NCI-H128 (cell line): ENCODE data around the gene IFITM2.
"Not testable (repeated sequence)": the region's sequence is repeated elsewhere in the genome, so short reads cannot be mapped to it uniquely, and the experiment has no call there.

Experiments used
- DNase-seq: peaks from one replicate; lab custom pipeline; 2025; ENCODE audit not compliant: unreplicated experiment; lab: John Stamatoyannopoulos, UW

Gene IFITM2

DNA sequence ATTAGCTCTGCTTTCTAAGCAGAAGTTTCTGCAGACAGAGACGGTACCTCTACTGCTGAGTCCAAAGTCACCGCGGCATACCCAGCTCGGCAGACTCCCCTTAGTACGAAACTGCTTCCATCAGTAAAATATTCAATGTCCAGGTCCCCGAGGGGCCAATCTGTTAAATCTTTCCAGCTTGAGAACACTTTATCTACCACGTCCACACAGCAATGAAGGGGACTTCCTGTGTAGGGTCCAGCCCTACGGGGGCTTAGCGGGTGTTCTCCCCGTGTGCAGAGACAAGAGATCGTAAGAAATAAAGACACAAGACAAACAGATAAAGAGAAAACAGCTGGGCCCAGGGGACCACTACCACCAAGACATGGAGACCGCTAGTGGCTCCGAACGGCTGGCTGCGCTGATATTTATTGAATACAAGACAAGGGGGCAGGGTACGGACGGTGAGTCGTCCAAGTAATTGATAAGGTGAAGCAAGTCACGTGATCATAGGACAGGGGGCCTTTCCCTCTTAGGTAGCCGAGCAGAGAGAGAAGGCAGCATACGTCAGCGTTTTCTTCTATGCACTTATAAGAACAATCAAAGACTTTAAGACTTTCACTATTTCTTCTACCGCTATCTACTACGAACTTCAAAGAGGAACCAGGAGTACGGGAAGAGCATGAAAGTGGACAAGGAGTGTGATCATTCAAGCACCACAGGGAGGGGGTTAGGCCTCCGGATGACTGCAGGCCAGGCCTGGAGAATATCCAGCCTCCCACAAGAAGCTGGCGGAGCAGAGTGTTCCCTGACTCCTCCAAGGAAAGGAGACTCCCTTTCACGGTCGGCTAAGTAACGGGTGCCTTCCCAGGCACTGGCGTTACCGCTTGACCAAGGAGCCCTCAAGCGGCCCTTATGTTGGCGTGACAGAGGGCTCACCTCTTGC lies 17.2 kb downstream of the IFITM2 start:
- DNase-seq: not testable (repeated sequence)

DNA sequence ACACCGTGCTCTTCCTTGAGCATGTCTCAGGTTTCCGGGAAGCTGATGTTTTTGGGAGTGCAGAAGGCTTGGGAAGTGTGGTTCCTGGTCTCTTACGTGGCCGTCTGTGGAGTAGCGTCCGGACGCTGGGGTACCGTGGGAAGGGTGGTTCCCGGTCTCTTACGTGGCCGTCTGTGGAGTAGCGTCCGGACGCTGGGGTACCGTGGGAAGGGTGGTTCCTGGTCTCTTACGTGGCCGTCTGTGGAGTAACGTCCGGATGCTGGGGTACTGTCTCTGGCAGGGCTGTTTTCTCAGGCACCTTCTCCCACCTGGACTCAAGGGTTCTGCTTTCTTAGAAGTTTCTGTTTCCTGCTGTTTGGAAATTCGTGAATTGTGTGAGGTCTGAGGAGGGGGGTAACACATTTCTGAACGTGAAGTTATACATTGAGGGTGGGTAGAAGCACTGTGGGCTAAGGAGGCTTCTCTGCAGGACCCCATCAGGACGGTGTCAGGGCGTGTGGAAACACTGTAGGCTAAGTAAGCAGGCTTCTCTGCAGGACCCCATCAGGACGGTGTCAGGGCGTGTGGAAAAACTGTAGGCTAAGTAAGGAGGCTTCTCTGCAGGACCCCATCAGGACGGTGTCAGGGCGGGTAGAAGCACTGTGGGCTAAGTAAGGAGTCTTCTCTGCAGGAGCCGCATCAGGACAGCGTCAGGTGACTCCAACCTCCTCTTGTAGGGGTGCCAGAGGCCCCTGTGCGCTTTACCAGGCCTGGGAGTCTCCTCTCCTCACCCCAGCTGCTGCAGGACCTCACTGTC lies 18.4 kb downstream of the IFITM2 start:
- no peak for DNase-seq

DNA sequence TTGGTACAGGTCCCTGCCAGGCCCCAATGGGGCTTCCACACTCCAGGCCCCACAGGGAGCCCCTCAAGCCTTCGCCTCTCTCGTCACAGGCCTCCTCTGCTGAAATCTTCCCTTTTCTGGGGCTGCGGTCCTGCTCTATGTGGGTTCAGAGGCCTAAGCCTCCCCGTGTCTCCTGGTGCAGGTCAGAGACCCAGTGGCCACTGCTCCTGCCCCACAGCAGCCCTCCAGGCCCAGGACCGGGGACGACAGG lies 18.9 kb downstream of the IFITM2 start:
- no peak for DNase-seq

DNA sequence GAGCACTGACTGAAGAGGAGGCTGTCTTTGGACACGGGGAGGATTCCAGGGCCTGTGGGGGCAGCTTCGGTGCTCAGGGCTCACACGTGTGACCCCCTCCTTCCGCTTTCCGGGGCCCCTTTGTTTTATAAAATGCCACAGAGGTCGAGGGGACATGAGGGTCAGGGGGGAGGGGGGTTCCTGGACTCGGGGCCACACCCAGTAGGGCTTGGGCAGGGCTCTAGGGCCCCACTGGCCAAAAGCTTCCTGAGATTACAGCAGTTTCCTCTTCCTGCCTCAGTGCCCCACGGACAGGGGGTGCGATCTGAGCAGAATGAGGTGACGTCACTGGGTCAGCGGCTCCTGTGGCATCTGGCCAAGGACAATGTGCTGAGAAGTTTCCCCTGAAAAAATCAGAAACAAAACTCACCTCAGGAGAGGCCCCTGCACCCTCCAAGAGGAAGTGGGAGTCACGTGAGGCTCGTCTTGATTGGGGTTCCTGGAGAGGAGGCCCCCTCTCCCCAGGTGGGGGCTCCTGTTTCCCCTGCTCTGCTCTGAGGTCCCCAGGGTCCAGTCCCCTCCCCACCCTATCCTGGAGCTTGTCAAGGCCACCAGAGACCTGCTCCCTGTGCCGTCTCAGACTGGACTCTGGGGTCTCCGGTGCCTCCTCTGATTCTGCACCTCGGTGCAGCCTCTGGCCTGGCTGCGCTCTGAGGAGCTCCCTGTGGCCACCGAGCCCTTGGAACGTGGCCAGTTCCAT lies 19.4 kb downstream of the IFITM2 start:
- no peak for DNase-seq

DNA sequence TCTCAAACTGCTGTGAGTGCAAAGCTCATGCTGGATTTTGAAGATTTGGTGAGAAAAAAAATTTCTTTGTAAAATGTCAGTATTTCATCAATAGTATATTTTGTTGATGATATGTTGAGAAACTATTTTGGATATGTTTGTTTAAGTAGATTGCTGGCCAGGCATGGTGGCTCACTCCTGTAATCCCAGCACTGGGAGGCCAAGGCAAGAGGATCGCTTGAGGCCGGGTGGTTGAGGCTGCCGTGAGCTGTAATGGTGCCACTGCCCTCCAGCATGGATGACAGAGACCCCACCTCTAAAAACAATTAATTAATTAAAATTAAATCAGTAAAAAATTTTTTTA lies 19.9 kb downstream of the IFITM2 start:
- no peak for DNase-seq

DNA sequence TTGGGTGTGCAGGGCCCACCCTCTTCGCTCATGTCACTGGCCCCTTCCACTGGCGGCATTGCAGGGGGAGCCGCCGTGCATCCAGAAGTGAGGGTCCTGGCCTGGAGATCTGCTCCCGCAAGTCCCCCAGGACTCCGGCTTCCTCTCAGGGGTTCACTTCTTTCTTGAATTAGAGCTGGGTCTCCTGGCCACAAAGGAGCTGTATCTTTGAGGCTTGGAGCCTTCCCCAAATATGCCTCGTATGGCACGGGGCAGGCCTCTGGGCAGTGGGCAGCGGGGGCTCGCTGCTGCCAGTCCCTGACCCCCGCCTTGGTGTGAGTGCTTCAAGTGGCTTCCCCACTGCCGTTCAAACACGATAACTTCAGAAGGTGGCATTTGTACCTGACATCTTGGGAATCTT lies 20.4 kb downstream of the IFITM2 start:
- no peak for DNase-seq

DNA sequence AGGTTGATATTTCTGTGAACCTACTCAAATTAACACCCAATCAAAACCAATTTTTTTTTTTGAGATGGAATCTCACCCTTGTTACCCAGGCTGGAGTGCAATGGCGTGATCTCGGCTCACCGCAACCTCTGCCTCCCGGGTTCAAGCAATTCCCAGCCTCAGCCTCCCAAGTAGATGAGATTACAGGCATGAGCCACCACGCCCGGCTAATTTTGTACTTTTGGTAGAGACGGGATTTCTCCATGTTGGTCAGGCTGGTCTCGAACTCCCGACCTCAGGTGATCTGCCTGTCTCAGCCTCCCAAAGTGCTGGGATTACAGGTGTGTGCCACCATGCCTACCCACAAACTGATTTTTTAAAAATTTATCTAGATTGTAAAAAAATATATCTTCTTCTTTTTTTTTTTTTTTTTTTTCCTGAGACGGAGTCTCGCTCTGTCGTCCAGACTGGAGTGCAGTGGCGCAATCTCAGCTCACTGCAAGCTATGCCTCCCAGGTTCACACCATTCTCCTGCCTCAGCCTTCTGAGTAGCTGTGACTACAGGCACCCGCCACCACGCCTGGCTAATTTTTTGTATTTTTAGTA lies 21.0 kb downstream of the IFITM2 start:
- DNase-seq: not testable (repeated sequence)

DNA sequence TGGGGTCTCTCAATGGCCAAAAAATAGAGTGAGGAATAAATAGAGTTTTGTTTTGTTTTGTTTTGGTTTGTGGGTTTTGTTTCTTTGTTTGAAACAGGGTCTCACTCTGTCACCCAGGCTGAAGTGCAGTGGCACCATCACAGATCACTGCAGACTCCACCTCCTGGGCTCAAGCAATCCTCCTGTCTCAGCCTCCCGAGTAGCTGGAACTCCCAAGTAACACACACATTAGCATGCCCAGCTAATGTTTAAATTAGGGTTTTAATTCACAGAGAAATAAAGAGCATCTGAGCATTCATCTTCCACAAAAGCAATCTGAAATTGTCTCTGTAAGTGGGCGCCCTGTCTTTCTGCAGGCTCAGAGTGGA lies 22.3 kb downstream of the IFITM2 start:
- DNase-seq: no peak

DNA sequence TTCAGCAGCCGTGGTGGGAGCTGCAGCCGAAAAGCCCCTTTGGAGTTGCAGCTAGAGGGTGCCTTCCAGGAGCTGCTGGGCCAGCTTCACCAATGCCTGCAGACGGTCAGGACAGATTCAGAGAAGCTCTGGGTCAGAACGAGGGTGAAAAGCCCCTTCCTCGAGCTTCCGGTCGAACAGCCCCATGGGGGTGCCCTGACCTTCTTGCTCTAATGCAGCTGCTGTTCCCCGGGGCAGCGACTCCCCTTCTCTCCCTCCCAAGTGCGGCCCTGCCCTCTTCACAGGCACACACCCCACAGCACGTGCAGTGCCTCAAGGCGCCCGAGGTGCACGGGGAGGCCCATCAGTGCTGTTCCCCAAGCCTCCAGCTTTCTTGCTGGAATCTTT lies 22.7 kb downstream of the IFITM2 start:
- DNase-seq: no peak

DNA sequence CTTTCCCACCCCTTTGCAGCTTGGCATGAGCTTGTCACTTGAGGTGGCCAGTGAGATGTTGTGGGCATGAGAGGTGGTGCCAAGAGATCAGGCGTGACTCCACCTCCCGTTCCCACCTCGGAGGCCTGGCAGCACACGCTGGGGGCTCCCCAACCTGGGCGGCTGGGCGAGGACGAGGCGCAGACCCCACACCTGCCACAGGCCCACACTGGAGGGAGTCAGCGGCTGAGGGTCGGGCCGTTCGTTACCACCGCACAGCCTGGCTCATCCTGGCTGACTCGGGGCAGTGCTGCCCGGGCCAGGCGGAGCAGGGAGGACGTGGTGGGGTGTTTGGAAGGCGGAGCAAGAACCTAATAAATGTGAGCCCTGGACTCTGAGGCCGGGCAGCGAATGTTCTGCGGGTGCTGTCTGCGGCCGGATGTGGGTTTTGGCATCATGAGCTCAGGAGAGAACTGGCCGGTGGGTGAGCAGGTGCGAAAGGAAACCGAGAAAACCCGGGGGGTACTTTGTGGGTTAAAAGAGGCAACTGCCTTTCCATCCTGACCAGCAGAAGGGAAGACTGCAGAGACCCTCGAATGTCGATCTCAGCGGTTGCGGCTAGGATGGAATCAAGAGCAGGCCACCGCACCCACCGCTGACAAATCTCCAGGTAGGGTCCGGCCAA lies 23.2 kb downstream of the IFITM2 start:
- no peak for DNase-seq

DNA sequence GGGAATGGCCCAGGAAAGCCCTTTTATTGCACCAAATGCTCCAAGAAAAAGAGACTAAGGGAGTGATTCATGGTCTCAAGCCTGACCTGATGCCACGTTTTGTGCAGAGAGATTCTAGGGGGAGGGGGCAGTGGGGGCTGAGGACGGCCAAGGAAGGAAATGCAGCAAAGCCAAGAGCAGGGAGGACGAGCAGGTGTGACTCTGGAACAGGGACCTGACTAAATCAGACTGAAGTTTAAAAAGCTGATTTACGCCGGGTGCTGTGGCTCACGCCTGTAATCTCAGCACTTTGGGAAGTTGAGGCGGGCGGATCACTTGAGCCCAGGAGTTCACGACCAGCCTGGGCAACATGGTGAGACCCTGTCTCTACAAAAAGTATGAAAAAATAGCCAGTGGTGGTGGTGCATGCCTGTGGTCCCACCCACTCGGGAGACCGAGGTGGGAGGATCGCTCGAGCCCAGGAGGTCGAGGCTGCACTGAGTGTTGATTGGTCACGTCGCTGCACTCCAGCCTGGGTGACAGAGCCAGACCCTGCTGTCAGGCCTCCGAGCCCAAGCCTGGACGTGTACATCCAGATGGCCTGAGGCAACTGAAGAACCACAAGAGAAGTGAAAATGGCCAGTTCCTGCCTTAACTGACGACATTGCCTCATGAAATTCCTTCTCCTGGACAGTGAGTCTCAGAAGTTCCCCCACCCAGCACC lies 23.9 kb downstream of the IFITM2 start:
- no peak for DNase-seq

DNA sequence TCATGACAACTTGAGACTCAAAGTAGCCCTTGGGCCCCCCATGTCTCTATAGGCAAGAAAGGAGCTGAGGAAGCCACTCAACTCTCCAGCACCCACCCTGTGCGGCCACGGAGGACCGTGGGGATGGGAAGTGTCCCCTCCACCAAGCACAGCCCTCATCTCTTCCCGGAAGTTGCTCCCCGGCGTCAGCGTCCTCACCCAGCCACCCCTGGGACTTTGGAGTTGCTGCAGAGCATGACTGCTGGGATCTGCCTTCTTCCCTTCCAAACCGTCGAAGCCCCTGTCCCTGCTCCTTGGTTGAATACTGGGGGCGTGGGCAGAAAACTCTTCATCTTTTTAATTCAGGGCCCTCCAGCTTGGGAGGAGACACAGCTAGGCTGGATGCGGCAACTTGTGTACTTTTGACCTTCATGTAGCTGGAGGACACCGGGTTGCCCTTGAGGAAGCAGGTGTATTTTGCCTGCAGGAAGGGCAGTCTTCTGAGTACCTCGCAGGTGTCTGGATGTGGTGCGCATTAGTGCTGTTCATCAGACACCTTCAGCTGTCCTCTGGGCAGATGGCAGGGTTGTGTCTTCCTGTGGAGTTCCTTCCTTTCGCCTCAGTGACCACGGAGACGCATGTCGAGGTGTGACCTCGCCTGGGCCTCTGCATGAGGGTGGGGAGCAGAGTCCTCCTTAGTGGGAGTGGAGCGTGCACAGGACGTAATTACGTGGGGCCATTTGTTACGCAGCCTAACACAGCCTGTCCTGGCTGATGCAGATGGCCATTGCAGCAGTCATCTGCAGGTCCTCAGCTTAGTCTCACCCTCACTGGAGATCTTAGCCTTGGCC lies 25.2 kb downstream of the IFITM2 start:
- no peak for DNase-seq

DNA sequence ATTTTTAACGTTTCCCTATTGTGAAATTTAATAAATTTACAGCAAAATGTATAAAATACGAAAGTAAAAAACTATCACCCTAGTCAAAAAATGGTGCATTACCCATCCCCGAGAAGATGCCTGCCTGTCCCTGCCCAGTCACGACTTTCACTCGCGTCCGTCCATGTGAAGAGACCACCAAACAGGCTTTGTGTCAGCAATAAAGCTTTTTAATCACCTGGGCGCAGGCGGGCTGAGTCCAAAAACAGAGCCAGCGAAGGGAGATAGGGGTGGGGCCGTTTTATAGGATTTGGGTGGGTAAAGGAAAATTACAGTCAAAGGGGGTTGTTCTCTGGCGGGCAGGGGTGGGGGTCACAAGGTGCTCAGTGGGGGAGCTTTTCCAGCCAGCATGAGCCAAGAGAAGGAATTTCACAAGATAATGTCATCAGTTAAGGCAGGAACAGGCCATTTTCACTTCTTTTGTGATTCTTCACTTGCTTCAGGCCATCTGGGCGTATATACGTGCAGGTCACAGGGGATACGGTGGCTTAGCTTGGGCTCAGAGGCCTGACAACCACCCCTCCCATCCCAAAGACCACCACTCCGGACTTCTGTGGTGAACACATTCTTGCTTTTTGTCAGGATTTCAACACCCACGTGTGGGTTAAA lies 26.1 kb downstream of the IFITM2 start:
- DNase-seq: not testable (repeated sequence)

DNA sequence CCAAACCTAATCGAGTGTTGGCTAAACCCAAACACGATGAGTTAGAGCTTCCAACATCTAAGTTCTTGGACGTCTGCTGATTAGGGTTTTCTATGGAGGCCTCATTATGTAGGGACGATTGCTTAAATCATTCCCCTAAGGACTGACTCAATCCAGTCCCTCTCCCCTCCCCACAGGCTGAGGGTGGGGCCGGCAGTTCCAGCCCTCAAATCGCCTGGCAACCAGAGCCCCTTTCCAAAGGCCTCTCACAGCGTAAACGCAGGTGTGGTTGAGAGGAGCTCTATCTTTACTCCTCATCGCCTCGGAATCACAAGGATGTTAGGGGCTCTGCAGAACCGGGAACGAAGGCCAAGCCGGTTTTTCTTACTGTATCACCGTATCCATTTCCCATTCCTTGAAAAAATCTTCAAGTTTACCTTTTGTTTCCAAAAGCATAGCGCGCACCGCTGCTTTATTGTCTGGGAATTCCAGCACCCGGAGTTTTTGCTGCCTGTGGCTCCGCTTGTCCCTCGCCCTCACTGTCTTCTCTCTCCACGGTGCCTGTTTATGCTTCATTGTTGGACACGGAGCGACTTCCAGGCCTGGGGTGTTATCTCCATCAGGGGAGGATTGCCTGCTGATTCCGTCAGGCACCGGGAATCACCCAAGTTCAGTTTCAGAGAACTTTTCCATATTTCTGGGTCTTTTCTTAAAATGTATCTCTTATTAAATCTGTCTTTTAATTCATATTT lies 26.8 kb downstream of the IFITM2 start:
- no peak for DNase-seq

DNA sequence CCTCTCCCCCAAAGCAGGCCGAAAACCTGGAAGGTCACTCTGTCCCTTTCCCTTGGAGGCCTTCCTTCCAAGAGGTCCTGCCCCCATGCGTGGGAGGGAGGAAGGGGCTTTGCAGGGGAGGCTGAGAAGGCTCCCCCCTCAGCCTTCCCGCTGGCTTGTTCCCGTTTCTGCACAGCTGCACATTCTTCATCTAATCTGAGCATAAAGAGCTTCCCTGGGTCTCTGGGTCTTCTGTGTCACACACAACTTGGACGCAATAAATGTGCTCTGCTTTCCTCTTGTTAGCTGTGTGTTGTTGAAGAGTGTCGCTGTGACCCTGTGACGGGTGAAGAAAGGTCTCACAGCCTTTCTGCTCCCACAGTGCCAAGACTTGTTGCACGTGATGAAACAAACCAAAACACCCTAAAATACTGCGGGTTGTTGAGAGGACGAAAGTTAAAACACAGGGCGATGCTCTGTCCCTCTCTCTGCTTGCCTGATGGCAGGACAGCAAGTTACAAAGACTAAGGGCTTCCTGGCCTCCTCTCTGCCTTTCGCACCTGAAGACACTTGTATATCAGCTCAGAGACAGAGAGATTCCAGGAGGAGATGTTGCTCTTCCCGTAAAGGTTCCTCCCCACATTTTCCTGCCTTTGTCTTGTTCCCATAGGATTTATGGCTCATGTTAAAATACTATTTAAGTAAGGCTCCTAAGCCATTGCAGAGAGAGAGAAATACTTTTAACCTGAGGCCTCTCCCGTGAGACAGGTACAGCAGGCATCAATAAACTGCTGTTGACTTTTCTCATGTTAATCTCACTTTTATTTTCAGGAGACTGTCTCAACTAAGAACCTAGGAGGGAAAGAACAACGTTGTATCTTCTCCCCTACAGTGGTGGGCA lies 28.4 kb downstream of the IFITM2 start:
- no peak for DNase-seq

DNA sequence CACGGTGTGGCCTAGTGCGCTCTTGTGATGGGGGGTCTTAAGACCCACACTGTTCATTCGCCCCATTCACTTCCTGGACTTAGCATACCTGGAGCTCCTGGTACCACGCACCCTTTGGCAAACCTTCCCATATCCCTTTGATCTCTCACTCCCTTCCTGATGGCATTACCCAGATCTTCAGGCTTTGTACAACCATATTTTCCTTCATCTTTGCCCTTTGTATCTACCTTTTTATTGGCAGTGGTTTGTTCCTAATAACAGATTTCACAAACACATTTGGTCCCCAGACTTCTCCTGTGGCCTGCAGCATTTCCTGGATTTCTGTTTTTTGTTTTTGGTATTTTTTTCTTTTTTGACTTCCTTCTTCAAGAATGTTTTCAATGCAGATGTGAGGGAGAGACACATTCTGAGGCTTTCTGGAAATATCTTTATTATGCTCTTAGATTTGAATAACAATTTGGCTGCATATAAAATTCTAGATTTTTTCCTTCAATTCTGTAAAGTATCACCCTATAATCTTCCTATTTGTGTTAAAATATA lies 29.1 kb downstream of the IFITM2 start:
- no peak for DNase-seq

DNA sequence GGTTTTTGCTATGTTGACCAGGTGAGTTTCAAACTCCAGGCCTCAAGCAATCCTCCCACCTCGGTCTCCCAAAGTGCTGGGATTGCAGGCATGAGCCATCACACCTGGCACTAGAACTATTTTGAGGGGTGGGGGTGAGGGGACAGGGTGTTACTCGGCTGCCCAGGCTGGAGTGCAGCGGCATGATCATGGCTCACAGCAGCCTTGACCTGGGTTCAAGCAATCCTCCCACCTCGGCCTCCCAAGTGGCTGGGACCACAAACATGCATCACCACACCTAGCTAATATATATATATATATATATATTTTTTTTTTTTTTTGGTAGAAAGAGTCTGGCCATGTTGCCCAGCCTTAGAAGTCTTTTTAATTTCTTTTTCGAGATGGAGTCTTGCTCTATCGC lies 30.1 kb downstream of the IFITM2 start:
- no peak for DNase-seq
